ENCODE results near the gene LCLAT1.

DNA sequence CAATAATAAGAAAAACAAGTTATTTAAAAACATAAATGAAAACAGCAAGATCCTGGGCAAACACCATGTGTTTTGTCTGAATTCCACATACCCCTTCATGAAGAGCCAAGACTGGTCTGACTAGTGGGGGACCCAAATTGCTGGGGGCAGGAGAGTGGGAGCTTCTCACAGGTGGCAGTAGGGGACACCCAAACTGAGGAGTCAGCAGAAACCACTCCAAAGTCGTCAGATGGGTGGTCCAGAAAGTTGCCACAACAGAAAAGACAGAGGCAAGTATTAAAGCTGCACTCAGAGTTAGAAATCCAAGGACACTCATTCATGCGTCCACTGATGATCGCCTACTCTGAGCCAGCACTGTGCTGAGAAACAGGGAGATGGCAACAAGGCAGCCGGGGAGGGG, 12.3 kb upstream of the LCLAT1 start:
- TF ChIP-seq GATA2 (IDR thresholded peaks at IDR 0.05; ENCODE audit: low read depth, low read length) (no peak), GATA3 (IDR thresholded peaks at IDR 0.05; ENCODE audit: low read depth, low read length) (no peak)

Data from SH-SY5Y (cell line).